ENCODE measurements around the gene SPRY2. TPM values are rescaled to one million over a fixed set of nuclear protein-coding genes. Genes with fewer than 3 reads are reported as not detected.
A peak's percentile ranks its signal among the peaks of the same experiment; 100 is the strongest.

The SPRY2 gene
- total and polyA plus RNA-seq, 2 of the 4 experiments (the other 2 are of a cell fraction): 21.1 to 47.9 TPM

- no peak overlapping the region for H3K18ac ChIP-seq (ENCODE audit: low read depth, low read length)
- BruUV-seq (replicated peaks): no TSS peak
- no peak overlapping the region for H3K27ac ChIP-seq (ENCODE audit: insufficient read depth, low read length)
- H3K9ac ChIP-seq (ENCODE audit: low read depth, low read length): no peak overlapping the region
- H3K27me3 ChIP-seq (ENCODE audit: control insufficient read depth, insufficient read depth, low read length): no peaks in the 10 kb centered on the region
- no peak overlapping the region for H3K4me3 ChIP-seq (ENCODE audit: insufficient read depth, low read depth, low read length)
- intact Hi-C loops (cut with micrococcal nuclease): loop anchor here (1.0 to 5.0 kb wide), 2 partner anchors 124 to 252 kb away; no protein-coding TSS in a partner anchor
- H3K79me1 ChIP-seq (ENCODE audit: low read depth in 1 of 2, low read length in 2 of 2): peaks cover 7 to 40% of the 10 kb centered on the region in 2 experiments; a peak in 3 of 4 replicates
- no peak overlapping the region for H2AFZ ChIP-seq (replicated peaks; ENCODE audit: low read length, poor library complexity)
- peaks cover 12% of the 10 kb centered on the region for H3K4me1 ChIP-seq (ENCODE audit: control insufficient read depth, insufficient read depth, low read length)
- peak; percentile 18 for DNase-seq
- dilution Hi-C loops (cut with HindIII; ENCODE audit: low sequenced_read_pairs, unreplicated experiment): no loop called here
- H4K8ac ChIP-seq (ENCODE audit: low read depth in 2 of 2, low read length in 2 of 2): no peak overlapping the region
- H2BK20ac ChIP-seq (ENCODE audit: low read depth, low read length): no peak overlapping the region
- no peak overlapping the region for H3K4ac ChIP-seq (ENCODE audit: low read depth, low read length)
- H3K56ac ChIP-seq (ENCODE audit: extremely low read depth, insufficient read depth, low read length): no peak overlapping the region
- no peak overlapping the region for H2BK5ac ChIP-seq (ENCODE audit: low read depth, low read length, poor library complexity, severe bottlenecking)
- no peak overlapping the region for H2BK120ac ChIP-seq (ENCODE audit: low read depth, low read length)
- no peak overlapping the region for H2AK5ac ChIP-seq (ENCODE audit: low read depth, low read length)
- no CpG with 5 or more reads among the region's 2 CpGs for WGBS, 2 experiments (ENCODE audit: extremely low coverage in 2 of 2, insufficient read length in 1 of 2)
- in situ Hi-C loops (cut with MboI; ENCODE audit: low sequenced_read_pairs): loop anchor here (10.0 to 25.0 kb wide), 4 partner anchors 122 to 924 kb away; partner anchors contain the start of gene RBM26
- H4K5ac ChIP-seq (ENCODE audit: low read depth, low read length): no peak overlapping the region
- no peak overlapping the region for H3K23ac ChIP-seq (ENCODE audit: low read depth, low read length)
- peak overlapping the region; percentile 87 for H3K4me2 ChIP-seq (ENCODE audit: low read depth, low read length)
- H2AK9ac ChIP-seq (replicated peaks; ENCODE audit: low read depth, low read length, poor library complexity): no peak overlapping the region
- H2BK15ac ChIP-seq (ENCODE audit: low read depth, low read length): no peak overlapping the region
- peaks cover 13% of the 10 kb centered on the region for H3K36me3 ChIP-seq (ENCODE audit: control insufficient read depth, insufficient read depth, low read length)
- no peak for TF ChIP-seq NFE2L2 (IDR thresholded peaks at IDR 0.05; ENCODE audit: low read depth, low read length)
- peak; percentile 57; the same call in 1 of the 2 replicates for TF ChIP-seq CEBPB (IDR thresholded peaks at IDR 0.05; ENCODE audit: low read depth, low read length)
- H3K9me1 ChIP-seq (ENCODE audit: insufficient read depth, low read length): peaks cover 11% of the 10 kb centered on the region
- ChIA-PET POLR2A (ENCODE audit: unreplicated experiment) (no interaction called here), CTCF (interaction anchor here (0.6 kb wide), 1 partner anchor 349 kb away, joined by 3 read pairs; no protein-coding TSS in a partner anchor)
- H3K14ac ChIP-seq (replicated peaks; ENCODE audit: low read depth, low read length): no peak overlapping the region
- no peak overlapping the region for H4K91ac ChIP-seq (ENCODE audit: insufficient read depth, low read depth, low read length)
- no peaks in the 10 kb centered on the region for H3K9me3 ChIP-seq (ENCODE audit: control insufficient read depth, insufficient read depth, low read length)
- peaks cover 63% of the 10 kb centered on the region for H4K20me1 ChIP-seq (ENCODE audit: insufficient read depth, low read length)
- ATAC-seq (ENCODE audit: low read depth): no peak
Measured at GRCh38 chr13:80336370-80336769, 4.6 kb downstream of the SPRY2 start.
